ENCODE data around the gene MX1. TPM values are rescaled to one million over a fixed set of nuclear protein-coding genes. Genes with fewer than 3 reads are reported as not detected.

The MX1 gene
- total RNA-seq, 1 donor: 16.0 TPM

DNA sequence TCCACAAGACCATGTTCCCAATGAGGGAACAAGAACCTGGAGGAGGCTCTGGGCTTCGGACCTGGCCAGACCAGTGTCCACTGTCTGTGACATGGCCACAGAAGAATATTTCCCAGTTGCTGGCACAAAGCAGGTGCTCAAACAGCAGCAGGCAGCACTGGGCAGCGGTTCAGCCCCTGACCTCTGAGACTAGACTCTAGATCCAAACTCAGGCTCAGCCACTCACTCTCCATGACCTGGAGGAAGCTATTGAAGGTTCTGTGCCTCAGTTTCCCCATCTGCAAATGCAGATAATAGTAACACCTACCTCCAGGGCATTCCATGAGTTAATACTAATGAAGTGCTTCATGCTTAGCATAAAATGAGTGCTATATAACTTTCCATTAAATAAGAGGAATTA is 73.9 kb downstream of the MX1 start:
- TF ChIP-seq, protein P1, sequence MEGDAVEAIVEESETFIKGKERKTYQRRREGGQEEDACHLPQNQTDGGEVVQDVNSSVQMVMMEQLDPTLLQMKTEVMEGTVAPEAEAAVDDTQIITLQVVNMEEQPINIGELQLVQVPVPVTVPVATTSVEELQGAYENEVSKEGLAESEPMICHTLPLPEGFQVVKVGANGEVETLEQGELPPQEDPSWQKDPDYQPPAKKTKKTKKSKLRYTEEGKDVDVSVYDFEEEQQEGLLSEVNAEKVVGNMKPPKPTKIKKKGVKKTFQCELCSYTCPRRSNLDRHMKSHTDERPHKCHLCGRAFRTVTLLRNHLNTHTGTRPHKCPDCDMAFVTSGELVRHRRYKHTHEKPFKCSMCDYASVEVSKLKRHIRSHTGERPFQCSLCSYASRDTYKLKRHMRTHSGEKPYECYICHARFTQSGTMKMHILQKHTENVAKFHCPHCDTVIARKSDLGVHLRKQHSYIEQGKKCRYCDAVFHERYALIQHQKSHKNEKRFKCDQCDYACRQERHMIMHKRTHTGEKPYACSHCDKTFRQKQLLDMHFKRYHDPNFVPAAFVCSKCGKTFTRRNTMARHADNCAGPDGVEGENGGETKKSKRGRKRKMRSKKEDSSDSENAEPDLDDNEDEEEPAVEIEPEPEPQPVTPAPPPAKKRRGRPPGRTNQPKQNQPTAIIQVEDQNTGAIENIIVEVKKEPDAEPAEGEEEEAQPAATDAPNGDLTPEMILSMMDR (IDR thresholded peaks at IDR 0.05; ENCODE audit: insufficient read depth, low read depth, low read length): no peak
- DNase-seq (ENCODE audit: low read depth): no peak
- no peak overlapping the region for H3K4me3 ChIP-seq (ENCODE audit: low read depth, low read length)

DNA sequence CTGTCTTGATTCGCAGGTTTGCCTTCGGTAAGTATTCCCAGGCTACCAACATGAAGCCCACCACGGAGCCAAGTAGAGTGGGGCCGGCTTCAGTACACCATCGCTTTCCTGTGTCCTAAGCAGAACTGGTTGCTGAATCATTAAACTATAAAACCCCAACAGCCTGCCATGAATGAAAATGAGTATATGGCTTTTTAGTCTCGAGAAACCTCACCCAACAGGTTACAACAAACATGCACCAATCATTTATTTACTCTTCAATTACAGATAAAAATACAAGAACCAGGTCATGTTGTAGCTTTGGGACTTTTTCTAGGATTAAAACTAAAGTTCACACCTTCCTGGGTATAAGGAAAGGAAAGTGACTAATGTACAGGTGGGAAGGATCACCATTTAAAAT is 74.3 kb downstream of the MX1 start:
- no peak overlapping the region for H3K4me3 ChIP-seq (ENCODE audit: low read depth, low read length)
- DNase-seq (ENCODE audit: low read depth): no peak
- TF ChIP-seq, protein P1 (IDR thresholded peaks at IDR 0.05; ENCODE audit: insufficient read depth, low read depth, low read length): no peak

DNA sequence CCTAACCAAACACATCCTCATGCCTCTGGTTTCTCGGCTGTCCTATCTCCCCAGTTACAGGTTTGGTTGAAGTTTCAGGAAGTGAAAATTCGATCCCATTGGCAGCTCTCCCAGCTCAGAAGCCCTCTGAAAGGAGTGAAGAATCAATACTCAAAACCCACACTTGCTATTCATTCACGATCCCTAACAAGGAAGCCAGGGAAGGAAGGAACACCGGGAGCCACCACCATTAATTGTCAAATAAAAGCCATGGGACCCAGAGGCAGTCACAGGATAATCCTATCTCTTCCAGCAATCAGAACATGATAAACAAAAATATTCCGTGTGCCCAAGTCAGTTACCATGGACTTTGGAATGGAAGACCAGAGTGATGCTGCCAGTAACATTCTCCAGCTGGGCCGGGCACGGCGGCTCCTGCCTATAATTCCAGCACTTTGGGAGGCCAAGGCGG is 74.9 kb downstream of the MX1 start:
- TF ChIP-seq, protein P1 (IDR thresholded peaks at IDR 0.05; ENCODE audit: insufficient read depth, low read depth, low read length): no peak
- no peak for DNase-seq (ENCODE audit: low read depth)
- no peak overlapping the region for H3K4me3 ChIP-seq (ENCODE audit: low read depth, low read length)

DNA sequence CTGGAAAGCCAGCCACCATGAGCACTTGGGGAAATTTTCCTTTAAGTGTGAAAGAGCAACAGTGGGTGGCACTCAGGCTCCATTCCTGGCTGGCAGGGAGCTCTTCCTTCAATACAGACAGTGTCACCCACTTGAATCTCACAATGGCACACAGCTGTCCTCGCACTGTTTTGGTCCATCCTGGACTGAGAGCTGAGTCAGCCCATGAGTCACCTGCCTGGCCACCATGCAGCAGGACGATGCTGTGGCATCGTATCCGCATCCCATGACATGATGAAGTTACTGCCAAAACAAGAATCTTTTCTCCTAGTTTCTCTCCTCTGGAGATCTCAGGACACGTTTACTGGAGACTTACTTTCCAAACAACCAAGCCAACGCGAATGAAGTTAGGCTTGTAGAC is 75.9 kb downstream of the MX1 start:
- no peak for DNase-seq (ENCODE audit: low read depth)
- no peak overlapping the region for H3K4me3 ChIP-seq (ENCODE audit: low read depth, low read length)
- TF ChIP-seq, protein P1 (IDR thresholded peaks at IDR 0.05; ENCODE audit: insufficient read depth, low read depth, low read length): no peak

DNA sequence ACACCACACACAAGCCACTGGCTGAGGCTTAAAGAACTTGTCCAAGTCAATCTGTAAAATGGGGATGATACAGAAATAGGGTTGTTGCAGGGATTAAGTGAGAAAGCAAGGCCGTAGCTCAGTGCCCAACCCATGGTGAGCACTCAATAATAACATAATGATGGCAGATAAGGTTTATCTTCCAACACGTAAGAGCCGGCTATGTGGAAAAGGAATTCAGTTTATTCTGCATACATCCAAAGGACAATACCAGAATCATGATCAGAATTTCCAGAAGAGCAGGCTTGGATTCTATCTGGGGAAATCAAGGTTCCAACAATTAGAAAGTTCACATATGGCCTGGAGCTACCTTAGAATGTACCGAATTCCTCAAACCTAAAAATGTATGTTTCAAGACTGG is 77.3 kb downstream of the MX1 start:
- DNase-seq (ENCODE audit: low read depth): no peak
- TF ChIP-seq, protein P1 (IDR thresholded peaks at IDR 0.05; ENCODE audit: insufficient read depth, low read depth, low read length): no peak
- H3K4me3 ChIP-seq (ENCODE audit: low read depth, low read length): no peak overlapping the region

DNA sequence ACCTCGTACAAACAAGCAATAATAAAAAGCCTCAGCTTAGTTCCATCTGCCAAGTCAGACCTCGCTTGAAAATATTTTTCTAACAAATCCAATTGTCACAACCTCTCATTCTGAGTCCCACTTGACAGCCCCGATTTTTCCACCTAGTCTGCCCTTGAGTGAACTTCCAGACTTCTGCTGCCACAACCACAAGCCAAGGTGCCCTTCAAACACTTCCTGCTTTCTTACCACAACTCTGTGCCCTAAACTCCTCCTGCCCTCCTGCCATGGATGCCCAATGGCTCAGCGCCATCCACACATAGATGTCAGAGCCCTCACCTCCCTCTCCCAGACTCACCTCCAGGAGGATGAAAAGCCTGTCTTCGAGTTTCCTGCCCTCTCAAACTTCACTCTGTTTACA is 78.0 kb downstream of the MX1 start:
- no peak for DNase-seq (ENCODE audit: low read depth)
- H3K4me3 ChIP-seq (ENCODE audit: low read depth, low read length): no peak overlapping the region
- TF ChIP-seq, protein P1 (IDR thresholded peaks at IDR 0.05; ENCODE audit: insufficient read depth, low read depth, low read length): no peak

DNA sequence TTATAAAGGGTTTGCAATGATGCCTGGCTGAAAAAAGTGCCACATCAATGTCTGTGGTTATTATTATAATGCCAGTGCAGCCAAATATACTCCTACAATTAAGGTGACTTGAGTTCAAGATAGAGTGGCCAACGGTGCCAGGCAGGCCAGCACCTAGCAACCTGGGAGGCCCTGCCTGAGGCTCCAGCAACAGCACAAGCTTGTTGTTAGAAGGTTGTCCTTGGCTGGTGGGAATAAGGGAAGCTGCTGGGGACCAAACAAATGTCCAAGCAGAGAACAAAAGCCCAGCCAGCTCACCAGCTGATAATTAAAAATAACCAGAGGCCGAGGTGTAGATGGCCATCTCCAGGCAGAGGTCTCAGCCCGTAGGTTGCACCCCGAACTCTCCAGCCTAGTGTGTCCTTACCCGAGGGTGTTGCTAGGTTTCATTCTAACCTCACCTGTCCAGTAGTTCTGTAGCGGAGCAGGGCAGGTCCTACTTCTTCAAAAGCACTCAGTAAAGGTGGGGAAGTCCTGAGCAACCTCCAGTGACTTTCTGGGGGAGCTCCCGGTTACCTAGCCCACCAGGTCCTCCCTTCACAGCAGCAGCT is 80.1 kb downstream of the MX1 start:
- H3K4me3 ChIP-seq (ENCODE audit: low read depth, low read length): no peak overlapping the region
- TF ChIP-seq, protein P1 (IDR thresholded peaks at IDR 0.05; ENCODE audit: insufficient read depth, low read depth, low read length): no peak
- no peak for DNase-seq (ENCODE audit: low read depth)

All from fibroblast of villous mesenchyme (primary cell).